Bronchial epithelial cell (primary cell): ENCODE results near the gene SNTG2. TPM values are rescaled to one million over a fixed set of nuclear protein-coding genes. Genes with fewer than 3 reads are reported as not detected.

ENCODE experiments used
- DNase-seq: peaks from one replicate; pipeline ENCODE4 v3.0.0-alpha.2; 2010; ENCODE audit warnings: low read depth
- FAIRE-seq: peaks from 2 replicates; lab custom pipeline; 2011; peaks lifted over from hg19 to GRCh38; lab: Jason Lieb, UNC
- H3K27me3 ChIP-seq: 2 replicates; pipeline ENCODE4 v1.5.1; 2011; ENCODE audit warnings: low read length; ENCODE audit not compliant: control insufficient read depth, insufficient read depth
- H3K36me3 ChIP-seq: 2 replicates; pipeline ENCODE4 v1.5.1; 2011; ENCODE audit warnings: low read length; ENCODE audit not compliant: control insufficient read depth, insufficient read depth
- H3K4me3 ChIP-seq: 2 replicates; pipeline ENCODE4 v1.5.1; 2011; ENCODE audit warnings: mild to moderate bottlenecking, low read depth, low read length, control low read depth
- total RNA-seq: library from RNA; depleted of rRNA; stranded (reverse); fragments of >200 nt; gene quantifications from 2 replicates; pipeline ENCODE4 v1.2.1, GENCODE V29; 2014
- TF ChIP-seq, protein P1 (sequence below): IDR thresholded peaks from 2 replicates; pipeline ENCODE4 v1.5.1; 2011; ENCODE audit warnings: mild to moderate bottlenecking, moderate library complexity, low read length, control low read depth, inconsistent platforms; ENCODE audit not compliant: insufficient read depth, severe bottlenecking

SNTG2 gene
- total RNA-seq, 1 donor from 2014 or later, result not detected

DNA sequence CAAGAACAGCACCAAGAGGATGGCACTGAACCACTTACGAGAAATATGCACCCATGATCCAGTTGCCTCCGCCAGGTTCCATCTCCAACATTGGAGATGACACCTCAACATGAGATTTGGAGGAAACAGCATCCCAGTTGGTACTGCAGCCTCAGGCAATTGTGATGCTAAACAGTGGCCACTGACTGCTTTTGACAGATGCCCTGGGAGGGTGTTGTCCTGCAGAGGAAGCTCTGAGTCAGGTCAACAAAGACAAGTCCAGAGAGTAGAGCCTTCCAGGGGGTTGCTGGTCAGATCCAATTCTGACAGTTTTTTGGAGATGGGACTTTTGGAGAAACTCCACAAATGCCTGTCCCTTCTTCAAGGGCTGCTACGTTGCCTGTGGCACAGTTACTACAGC lies 82.4 kb downstream of the SNTG2 start:
- TF ChIP-seq, protein P1, sequence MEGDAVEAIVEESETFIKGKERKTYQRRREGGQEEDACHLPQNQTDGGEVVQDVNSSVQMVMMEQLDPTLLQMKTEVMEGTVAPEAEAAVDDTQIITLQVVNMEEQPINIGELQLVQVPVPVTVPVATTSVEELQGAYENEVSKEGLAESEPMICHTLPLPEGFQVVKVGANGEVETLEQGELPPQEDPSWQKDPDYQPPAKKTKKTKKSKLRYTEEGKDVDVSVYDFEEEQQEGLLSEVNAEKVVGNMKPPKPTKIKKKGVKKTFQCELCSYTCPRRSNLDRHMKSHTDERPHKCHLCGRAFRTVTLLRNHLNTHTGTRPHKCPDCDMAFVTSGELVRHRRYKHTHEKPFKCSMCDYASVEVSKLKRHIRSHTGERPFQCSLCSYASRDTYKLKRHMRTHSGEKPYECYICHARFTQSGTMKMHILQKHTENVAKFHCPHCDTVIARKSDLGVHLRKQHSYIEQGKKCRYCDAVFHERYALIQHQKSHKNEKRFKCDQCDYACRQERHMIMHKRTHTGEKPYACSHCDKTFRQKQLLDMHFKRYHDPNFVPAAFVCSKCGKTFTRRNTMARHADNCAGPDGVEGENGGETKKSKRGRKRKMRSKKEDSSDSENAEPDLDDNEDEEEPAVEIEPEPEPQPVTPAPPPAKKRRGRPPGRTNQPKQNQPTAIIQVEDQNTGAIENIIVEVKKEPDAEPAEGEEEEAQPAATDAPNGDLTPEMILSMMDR, result no peak
- H3K27me3 ChIP-seq, result no peaks in the 10 kb centered on the region
- H3K36me3 ChIP-seq, result no peaks in the 10 kb centered on the region

DNA sequence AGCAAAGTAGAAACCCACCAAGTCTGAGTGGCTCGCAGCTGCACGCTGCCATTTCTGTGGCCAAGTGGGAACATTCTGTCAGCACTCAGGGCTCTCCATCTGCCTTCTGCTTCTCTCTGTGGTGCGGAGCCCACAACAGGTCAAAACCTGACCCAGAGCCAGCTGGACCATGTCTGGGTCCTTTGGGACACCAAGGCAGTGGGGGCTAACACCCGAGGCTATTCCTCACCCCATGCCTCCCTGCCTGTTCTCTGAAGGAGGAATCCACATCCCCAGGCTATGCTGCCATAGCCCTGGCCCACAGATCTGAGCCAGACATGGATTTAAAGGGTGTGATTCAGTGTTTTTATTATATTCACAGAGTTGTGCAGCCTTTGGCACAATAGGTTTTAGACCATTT lies 86.4 kb downstream of the SNTG2 start:
- no peak for FAIRE-seq
- no peaks in the 10 kb centered on the region for H3K27me3 ChIP-seq
- DNase-seq, result no peak

More for the DNA sequence above, 82.4 kb downstream of the SNTG2 start:
- DNase-seq (no peak), FAIRE-seq (peak; percentile 83)
- H3K4me3 ChIP-seq, result no peak overlapping the region

DNA sequence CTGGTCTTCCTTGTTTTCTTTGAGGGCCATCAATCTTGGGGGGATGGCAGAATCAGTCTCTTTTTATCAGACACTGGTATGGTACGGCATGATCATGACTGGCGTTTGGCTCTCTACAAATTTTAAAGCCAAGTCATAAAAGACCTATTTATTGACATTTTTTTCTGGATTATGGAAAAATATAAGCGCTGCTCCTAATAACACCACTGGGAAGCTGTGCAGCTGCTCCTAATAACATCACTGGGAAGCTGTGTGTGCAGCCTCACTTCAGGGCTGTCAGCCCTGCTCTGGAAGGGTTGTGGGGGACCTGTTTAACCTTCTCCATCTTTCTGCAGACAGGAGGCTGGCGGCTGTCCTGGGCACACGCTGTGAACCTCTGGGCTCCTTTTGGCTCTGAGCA lies 88.9 kb downstream of the SNTG2 start:
- Histone ChIP-seq H3K36me3 (no peaks in the 10 kb centered on the region), H3K4me3 (no peak overlapping the region), H3K27me3 (no peaks in the 10 kb centered on the region)
- TF ChIP-seq, protein P1, result no peak
- DNase-seq, result no peak
- no peak for FAIRE-seq

More for the DNA sequence above, 86.4 kb downstream of the SNTG2 start:
- TF ChIP-seq, protein P1, result no peak
- no peak overlapping the region for H3K4me3 ChIP-seq
- no peaks in the 10 kb centered on the region for H3K36me3 ChIP-seq

- no peak for FAIRE-seq
- H3K4me3 ChIP-seq, result no peak overlapping the region
- TF ChIP-seq, protein P1, result no peak
These were observed 90.6 kb downstream of the SNTG2 start for GRCh38 chr2:1041012-1041805.

DNA sequence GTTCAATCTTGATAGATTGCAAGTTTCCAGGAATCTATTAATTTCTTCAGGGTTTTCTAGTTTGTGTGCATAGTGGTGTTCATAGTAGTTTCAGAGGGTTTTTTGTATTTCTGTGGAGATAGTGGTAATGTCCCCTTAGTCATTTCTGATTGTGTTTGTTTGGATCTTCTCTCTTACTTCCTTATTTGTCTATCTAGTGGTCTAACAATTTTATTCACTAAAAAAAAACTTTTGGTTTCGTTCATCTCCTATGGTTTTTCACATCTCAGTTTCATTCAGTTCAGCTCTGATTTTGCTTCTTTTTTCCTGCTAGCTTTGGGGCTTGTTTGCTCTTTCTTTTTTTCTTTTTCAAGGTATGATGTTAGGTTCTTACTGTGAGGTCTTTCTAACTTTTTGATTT lies 94.5 kb downstream of the SNTG2 start:
- FAIRE-seq, result no peak
- no peak for DNase-seq
- TF ChIP-seq, protein P1, result no peak
- Histone ChIP-seq H3K36me3 (no peaks in the 10 kb centered on the region), H3K27me3 (no peaks in the 10 kb centered on the region), H3K4me3 (no peak overlapping the region)

More at GRCh38 chr2:1041012-1041805, 90.6 kb downstream of the SNTG2 start:
- H3K27me3 ChIP-seq, result no peaks in the 10 kb centered on the region
- no peaks in the 10 kb centered on the region for H3K36me3 ChIP-seq
- no peak for DNase-seq
